Activated CD4-positive, alpha-beta T cell treated with anti-CD3 and anti-CD28 coated beads for 1 hour (primary cell): ENCODE results near the gene LDLRAP1.
"Not testable (repeated sequence)": the region's sequence is repeated elsewhere in the genome, so short reads cannot be mapped to it uniquely, and the experiment has no call there.

Experiments
- DNase-seq: peaks from one replicate; pipeline ENCODE4 v3.0.0-alpha.2; 2020

LDLRAP1 gene, protein sequence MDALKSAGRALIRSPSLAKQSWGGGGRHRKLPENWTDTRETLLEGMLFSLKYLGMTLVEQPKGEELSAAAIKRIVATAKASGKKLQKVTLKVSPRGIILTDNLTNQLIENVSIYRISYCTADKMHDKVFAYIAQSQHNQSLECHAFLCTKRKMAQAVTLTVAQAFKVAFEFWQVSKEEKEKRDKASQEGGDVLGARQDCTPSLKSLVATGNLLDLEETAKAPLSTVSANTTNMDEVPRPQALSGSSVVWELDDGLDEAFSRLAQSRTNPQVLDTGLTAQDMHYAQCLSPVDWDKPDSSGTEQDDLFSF

DNA sequence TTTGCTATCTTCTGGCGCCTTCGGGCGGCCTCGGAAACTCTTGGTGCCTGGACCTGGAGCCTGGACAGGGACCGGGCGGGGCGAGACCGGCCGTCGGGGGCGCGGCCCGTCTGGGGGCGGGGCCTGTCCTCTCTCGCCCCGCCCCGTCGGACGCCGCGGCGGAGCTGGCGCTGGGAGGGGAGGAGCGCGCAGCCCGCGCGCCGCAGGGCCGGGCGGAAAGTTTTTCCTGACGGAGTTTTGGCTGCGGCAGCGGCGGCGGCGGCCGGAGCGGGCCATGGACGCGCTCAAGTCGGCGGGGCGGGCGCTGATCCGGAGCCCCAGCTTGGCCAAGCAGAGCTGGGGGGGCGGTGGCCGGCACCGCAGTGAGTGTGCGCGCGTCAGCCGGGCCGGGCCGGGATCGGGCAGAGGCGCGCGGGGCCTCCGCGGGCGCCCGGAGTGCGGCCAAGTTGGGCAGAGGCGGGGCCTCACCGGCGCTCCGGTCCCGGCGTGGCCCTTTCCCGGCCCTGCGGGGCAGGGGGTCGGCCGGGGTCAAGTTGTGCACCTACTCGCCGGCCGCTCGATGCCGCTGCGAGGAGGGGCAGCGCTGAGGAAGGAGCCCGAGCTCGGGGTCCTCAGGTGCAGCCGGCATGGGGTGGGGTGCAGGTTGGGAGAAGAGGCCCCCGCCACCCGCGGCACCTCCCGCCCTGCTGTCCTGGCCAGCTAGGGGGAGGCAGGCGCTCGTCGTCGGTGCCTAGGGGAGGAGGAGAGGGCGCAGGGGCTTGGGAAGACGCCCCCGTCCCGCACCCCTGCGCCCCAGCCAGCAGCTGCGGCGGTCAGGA, at the start of gene LDLRAP1:
TSS of gene LDLRAP1 (plus strand) at position 182 of the 818 bp plus-strand sequence. CDS start at position 275, 93 bp downstream.
- DNase-seq: peak; percentile 37

DNA sequence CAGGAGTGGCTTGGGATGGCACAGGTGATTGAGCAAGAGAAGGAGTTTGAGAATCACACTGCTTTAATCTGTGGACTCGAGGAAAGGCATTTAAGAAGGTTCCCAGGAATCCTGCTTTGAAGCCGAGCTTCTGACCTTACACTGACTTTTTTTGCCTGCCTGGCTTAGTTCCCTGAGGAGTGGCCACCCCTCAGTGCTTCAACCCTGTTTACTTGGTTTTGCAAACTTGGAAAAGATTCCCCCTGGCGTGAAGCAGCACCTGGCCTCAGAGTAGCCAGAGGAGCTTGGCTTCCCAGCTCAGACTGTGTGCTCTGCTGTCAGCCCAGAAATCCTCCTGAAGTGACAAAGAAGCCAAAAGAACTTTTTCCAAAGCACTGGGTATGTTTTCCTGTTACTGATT, 48.5 kb upstream of the LDLRAP1 start:
- DNase-seq: no peak

DNA sequence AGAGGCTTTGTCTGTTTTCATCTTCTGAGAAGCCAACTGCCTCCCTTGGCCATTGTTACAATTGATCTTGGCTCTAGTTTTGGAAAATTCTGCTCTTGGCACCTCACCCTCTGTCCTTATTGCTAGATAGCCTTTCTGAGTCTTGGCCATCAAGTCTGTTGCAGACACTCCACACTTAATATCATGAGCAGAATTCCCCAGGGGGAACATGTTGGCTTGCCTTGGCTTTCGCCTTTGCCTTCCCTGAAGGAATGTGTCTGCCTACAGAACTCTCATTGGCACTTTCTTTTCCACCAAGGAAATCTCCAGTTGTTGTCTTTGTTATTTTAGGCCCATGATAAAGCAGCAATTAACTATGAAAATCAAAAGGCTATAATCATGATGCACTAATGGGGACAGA, 42.7 kb upstream of the LDLRAP1 start:
- no peak for DNase-seq

GRCh38 chr1:25501235-25502058, 42.0 kb upstream of the LDLRAP1 start:
- DNase-seq: no peak

DNA sequence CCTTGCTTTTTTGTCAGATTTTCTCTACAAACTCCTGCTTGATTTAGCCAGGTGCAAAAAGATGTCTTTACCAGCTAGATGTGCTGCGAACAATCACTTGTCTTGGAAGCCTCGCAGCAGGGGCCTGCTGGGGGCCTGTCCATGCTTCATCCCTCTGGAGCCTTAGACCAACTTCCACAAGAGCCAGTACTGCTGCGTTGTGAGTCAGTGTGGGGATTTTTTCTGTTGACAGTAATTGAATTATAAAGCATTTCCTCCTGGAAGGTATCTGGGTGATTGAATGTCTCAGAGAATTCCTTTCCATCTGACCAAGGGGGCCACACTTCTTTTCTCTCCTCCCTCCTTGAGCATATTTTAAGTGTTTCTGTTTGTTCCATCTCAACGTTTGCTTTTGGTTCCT, 40.4 kb upstream of the LDLRAP1 start:
- DNase-seq: no peak

- DNase-seq: peak; percentile 64
Observed at GRCh38 chr1:25503551-25504426, 39.6 kb upstream of the LDLRAP1 start.

- DNase-seq: no peak
Observed at GRCh38 chr1:25504706-25505595, 38.5 kb upstream of the LDLRAP1 start.

DNA sequence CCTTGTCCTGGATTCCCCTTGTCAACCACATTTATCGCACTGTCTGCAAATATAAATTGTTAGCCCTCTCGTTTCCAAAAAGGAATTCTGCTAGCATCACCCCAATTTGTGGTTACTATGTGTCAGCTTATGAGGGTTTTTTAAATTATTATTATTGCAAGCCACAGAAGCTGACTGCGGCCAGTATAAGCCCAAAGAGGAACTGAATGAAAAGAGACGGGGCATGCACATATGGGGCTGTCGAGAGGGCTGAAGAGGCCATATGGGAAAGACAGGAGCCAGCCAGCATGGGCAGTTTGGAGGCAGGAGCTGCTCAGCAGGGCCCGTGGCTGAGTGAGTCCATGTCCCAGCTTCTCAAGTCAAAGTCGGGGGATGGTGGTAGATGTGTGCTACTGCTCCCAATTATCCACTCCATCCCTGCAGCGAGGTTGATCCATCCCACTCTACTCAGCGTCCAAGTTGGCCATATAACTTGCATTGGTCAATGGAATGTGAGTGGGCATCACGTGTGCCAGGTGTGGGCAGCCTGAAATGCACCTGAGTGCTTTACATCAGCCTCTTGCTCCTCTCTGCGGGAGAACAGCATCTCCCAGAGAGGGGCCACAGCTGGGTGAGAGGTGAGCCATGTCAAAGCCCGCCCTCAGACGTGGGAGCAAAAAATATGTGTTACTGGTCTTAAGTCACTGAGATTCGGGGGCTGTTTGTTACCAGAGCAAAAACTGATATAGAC, 37.6 kb upstream of the LDLRAP1 start:
- no peak for DNase-seq

GRCh38 chr1:25506566-25507463, 36.6 kb upstream of the LDLRAP1 start:
- DNase-seq: not testable (repeated sequence)

DNA sequence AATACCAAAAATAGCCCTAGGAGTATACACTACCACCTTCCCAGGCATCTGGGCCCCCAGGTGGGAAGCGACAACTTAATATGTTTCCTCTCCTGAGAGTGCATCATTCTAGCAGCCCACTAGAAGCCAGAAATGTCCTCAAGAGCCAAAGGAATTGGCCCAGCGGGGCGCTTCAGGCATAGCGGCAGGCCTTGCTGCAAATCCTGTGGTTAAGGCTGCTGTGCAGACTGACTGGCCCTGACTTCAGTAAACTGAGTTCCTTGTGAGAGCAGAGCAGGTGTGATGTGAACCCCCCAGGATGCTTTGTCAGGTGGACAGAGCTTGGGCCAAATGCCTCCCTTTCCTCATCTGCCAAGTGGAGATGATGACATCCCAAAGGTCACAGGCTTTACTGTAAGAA, 29.7 kb upstream of the LDLRAP1 start:
- no peak for DNase-seq

DNA sequence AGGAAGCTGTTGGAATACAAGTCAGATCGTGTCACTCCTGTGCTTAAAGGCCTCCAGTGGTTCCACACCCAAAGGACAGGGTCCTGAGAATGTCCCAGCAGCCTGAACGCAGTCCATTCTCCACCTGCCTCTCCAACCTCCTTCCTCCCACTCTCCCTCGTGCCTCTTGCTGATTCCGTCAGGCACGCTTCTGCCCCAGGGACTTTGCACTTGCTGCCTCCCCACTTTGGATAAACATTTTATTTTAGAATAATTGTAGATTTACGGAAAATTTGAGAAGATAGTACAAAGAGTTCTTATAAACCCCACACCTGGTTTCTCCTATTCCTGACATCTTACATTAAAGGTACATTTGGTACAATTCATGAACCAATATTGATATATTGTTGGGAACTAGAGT, 28.4 kb upstream of the LDLRAP1 start:
- DNase-seq: no peak

GRCh38 chr1:25516686-25517085, 26.7 kb upstream of the LDLRAP1 start:
- DNase-seq: no peak

DNA sequence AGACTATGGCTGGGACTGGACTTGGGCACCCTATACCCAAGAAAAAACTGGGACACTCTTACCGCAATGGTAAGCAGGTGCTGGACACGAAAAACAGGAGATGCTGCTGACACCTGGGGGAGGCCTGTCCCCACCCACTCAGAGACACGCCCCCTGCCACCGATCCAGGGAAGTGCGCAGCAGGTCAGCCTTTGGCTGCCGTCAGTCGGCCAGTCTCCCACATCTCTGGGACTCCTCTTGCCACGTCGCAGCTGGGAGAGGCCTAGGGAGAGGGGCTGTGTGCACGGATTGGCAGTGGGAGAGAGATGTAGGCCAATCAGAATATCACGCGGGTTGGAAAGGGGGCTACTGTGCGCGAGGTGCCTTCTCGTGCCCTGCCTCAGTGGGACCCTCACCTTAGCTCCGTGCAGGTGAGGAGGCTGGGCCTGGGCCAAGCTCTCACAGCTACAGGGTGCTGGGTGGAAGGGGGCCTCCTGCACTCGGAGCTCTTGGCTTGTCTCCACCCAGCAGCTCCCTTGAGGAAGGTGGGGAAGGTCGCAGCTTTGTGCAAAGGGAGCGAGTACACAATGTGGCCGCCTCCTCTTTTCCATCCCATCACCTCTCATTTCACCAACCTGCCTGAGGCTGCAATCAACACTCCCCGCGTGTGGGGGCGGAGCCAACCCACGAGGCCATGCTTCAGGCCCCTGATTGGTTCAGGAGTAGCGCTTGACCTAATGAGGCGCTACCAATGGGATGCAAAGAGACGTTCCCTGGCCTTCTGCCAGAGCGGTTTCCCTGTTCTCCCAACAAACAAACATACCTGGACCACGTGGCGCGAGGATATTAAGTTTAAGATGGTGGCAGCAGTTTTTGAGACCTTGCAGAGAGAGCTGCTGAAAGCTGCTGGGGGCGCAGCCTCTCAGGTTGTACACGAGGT, 25.7 kb upstream of the LDLRAP1 start:
- no peak for DNase-seq

GRCh38 chr1:25519624-25520023, 23.8 kb upstream of the LDLRAP1 start:
- DNase-seq: no peak

DNA sequence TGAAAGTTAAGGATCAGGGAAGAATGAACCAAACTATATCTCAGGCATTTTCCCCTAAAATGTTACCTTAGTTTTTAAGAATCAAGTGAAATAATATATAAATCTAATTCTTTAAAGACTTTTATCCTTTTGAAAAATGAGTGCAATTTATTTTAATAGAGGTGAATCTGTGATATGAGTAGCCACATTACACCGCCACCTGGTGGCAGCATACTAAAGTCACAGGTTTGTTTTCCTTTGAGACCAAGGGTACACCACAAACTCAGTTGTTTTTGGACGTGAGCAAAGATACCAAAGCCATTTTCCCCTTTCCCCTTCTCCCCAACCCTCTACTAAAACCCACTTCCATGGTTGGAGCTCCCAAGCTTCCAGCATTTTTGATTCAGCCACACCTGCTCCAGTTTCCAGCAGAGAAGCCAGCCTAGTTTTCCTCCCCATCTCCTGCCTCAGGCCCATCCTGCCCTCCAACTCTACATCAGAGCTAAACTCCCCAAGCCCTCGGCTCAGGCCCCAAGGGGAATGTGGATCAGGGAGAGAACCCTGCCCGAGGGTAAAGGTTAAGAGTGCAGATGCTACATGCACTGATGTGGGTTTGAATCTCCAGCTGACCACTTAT, 22.9 kb upstream of the LDLRAP1 start:
- peak; percentile 55 for DNase-seq

DNA sequence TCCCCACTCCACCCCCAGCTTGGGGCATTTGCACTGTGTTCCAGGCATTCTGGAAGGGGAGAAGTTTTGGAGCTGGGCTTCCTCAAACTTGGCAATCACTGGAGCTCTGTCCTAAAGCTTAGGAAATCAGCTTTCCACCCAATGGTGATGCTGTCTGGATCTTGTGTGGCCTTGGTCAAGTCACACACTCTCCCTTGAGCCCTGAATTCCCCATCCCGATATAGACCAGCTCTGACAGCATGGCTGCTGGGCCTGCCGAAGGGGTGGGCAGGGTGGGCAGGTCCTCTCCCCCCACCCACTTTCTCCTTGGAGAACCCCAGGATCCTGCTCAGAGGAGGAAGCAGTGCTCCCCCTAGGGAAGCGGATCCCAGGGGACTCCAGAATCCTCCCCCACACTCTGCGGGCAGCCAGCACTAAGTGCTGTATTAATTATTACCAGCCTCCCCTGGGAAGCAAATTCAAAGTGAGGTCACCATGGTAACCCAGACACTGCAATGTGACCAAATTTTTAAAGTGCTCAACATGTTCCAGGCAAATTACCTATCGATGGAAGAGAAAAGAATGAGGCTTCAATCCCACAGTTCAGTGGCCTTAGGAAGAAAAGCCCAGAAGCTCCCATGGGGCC, 21.3 kb upstream of the LDLRAP1 start:
- no peak for DNase-seq

DNA sequence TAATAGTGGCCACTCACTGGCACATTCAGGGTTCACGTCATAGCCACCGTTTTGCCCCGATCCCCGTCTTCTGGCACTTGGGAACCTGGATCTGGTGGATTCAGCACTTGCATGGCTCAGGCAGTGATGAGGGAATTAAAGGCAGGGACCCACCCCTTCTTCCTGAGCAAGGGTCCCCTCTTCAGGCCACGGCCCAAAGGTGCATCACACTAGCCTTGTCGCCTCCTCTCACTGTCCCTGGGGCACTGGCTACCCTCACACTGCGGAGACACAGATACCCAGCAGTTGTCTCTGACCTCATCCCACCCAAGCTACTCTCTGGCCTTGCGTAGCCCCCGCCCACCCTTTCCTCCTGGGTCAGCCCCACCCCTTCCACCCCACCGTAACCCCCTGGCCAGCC, 19.9 kb upstream of the LDLRAP1 start:
- DNase-seq: no peak
